ENCODE measurements around the gene SLC26A1. TPM values are rescaled to one million over a fixed set of nuclear protein-coding genes. Genes with fewer than 3 reads are reported as not detected.
A peak's percentile ranks its signal among the peaks of the same experiment; 100 is the strongest.

SLC26A1 gene
- total and polyA plus RNA-seq, 2 of the 13 experiments (the other 11 are each of a cell fraction or from before 2014, with no cell fraction given), result 5.4 to 22.9 TPM

- peak; percentile 84 for TF ChIP-seq ZBTB25 (CRISPR knock-in tag; IDR thresholded peaks at IDR 0.05)
- peak; percentile 82 for TF ChIP-seq HOXA3 (CRISPR knock-in tag; IDR thresholded peaks at IDR 0.05)
- TF ChIP-seq ZNF598 (CRISPR knock-in tag; IDR thresholded peaks at IDR 0.05; ENCODE audit: borderline replicate concordance), result no peak
- peak; percentile 84; the same call in 1 of the 2 replicates for TF ChIP-seq THRA (CRISPR knock-in tag; IDR thresholded peaks at IDR 0.05; ENCODE audit: borderline replicate concordance)
- peak; percentile 44; the same call in 1 of the 2 replicates for TF ChIP-seq POGK (CRISPR knock-in tag; conservative IDR thresholded peaks at IDR 0.05)
- TF ChIP-seq ZFP41 (CRISPR knock-in tag; IDR thresholded peaks at IDR 0.05; ENCODE audit: borderline replicate concordance), result no peak
- TF ChIP-seq HNRNPL (IDR thresholded peaks at IDR 0.05; ENCODE audit: low read depth, low read length), result peak; percentile 96
- no peak for TF ChIP-seq ZNF646 (CRISPR knock-in tag; IDR thresholded peaks at IDR 0.05)
- TF ChIP-seq ZBTB20 (CRISPR knock-in tag; IDR thresholded peaks at IDR 0.05; ENCODE audit: borderline replicate concordance, low read depth), result peak; percentile 88
- TF ChIP-seq ZBTB42 (CRISPR knock-in tag; IDR thresholded peaks at IDR 0.05), result peak; percentile 55
- no peak for TF ChIP-seq MED13 (CRISPR knock-in tag; IDR thresholded peaks at IDR 0.05)
- TF ChIP-seq MTF2 (CRISPR knock-in tag; IDR thresholded peaks at IDR 0.05; ENCODE audit: borderline replicate concordance), result no peak
Observed at GRCh38 chr4:992297-993110, 700 bp downstream of the SLC26A1 start (continued).

Data from HepG2 (cell line).